ENCODE measurements around the gene KRTAP10-9.
"Not testable (repeated sequence)": the region's sequence is repeated elsewhere in the genome, so short reads cannot be mapped to it uniquely, and the experiment has no call there.

KRTAP10-9 gene, protein sequence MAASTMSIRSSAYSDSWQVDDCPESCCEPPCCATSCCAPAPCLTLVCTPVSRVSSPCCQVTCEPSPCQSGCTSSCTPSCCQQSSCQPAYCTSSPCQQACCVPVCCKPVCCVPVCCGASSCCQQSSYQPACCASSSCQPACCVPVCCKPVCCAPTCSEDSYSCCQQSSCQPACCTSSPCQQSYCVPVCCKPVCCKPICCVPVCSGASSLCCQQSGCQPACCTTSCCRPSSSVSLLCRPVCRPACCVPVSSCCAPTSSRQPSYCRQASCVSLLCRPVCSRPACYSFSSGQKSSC

GRCh38 chr21:44626673-44627143 lies at the start of gene KRTAP10-9:
Gene KRTAP10-9 (plus strand): TSS chr21:44627093. CDS start chr21:44627172, 79 bp downstream.
- no peak for DNase-seq

DNA sequence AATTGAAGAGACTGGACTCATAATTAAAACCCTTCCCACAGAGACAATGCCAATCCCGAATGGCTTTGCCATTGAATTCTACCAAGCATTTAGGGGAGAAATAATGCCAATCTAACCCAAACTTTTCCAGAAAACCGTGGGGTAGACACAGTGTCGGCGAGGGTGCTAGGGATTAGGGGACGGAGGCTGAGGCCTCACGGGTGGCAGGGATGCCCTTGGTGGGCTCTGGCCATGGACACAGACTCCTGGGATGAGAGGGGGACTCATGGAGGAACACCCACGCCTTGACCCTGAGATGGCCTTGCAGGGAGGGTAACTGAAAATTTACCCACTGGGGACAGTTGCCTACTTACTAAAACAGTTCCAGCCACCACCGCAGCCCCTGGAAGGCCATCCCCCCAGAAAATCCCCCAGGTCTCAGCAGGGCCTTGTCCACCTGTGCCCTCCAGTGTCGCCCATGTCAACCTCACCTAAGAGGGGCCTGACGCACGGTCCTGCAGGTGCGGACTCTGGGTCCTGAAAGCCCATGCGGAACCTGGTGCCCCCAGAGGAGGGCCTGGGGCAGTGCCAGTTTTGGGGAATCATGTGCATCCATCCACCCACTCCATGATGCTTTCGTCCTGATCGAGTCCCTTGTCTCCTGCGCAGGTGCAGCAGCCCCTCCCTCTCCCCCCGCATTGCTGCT lies 48.4 kb upstream of the KRTAP10-9 start:
- DNase-seq = no peak

DNA sequence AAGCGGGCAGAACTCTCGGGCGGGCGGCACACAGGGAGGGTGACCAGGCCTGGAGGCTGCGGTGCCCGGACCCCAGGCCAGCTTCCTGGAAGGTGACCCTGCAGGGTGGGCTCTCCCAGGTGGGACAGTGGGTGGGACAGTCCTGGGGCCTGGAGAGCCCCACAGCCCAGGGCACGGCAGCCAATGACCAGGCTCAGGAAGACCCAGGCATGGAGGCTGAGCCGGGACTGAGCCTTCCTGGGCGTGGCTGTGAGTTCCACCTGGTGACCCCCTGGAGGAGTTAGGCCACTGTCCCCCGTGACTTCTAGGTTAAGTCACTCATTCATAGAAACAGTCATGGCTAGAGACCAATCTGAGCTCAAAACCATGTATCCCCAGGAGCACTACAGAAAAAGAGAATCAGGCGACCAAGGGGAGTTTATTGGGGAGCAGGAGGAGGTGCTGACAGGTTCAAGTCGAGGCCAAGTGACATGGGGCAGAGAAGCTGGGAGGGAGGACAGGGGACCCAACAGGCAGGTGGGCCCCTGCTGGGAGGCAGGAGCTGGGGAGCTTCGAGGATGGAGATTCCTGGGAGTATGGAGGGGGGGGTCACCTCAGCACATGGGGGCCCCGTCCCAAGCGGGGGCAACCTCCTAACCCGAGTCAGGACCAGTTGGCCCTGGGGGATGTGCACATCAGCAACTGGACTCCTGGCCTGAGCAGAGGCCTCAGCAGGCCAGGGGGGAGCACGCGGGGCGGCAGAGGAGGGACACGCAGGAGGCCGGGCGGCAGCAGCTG lies 47.6 kb upstream of the KRTAP10-9 start:
- DNase-seq = no peak

DNA sequence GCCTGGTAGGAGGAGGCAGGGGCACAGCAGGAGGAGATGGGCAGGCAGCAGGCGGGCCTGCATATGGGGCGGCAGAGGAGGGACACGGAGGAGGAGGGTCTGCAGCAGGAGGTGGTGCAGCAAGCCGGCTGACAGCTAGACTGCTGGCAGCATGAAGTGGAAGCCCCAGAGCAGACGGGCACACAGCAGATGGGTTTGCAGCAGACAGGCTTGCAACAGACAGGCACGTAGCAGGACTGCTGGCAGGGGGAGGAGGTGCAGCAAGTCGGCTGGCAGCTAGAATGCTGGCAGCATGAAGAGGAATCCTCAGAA lies 47.1 kb upstream of the KRTAP10-9 start:
- DNase-seq = peak; percentile 85

- not testable (repeated sequence) for DNase-seq
Measured at GRCh38 chr21:44580231-44580821, 46.6 kb upstream of the KRTAP10-9 start, which contains the start of gene KRTAP10-5. Gene KRTAP10-5 (minus strand): TSS chr21:44580604. CDS start chr21:44580578, 26 bp downstream.

- DNase-seq = no peak
Measured at GRCh38 chr21:44581158-44581557, 45.7 kb upstream of the KRTAP10-9 start.

DNA sequence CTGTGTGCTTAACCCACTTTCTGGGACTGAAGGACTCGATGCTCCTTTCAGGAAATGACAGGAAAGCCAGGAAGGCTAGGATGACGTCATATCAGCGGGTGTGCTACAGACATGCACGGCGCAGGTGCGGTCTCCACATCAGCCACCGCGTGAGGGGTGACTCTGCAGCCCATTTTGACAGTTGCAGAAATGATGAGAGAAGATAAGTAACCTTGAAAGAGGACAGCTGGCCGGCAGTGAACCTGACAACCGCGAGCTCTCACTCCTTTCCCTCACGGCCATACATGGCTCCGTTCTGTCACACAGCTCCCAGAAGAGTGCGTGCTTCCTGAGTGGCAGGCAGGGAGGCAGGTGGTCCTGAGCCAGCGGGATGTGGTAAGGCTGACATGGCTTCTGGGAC lies 44.8 kb upstream of the KRTAP10-9 start:
- DNase-seq = no peak

DNA sequence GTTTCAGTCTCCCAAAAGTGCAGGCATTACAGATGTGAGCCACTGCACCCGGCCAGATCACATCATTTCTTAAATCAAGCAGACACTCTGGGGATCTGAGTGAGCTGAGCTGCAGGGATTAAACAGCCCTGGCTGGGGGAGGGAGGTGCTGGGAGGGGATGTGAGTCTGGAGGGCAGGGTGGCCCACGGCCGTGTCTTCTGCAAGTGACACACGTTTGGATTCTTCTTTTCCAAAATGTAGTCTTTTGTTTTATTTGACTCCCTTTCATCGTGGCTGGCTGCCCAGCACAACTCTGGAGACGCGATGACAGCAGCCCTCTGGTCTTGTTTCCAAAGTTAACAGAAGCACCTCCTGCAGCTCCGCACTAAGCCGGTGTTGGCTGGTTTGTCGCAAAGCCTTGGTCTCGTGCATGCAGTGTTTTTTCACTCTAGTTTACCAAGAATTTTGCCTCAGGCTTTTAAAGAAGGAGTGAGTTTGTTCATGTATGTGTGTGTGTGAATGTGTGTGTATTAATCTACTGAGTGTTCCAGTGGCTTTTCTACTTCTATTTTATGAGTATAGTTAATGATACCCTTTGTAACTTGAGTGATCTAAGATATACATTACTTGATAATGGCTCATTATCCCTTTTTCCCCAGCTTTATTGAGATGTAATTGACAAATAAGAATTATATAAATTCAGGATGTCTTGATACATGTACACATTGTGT lies 43.6 kb upstream of the KRTAP10-9 start:
- no peak for DNase-seq

DNA sequence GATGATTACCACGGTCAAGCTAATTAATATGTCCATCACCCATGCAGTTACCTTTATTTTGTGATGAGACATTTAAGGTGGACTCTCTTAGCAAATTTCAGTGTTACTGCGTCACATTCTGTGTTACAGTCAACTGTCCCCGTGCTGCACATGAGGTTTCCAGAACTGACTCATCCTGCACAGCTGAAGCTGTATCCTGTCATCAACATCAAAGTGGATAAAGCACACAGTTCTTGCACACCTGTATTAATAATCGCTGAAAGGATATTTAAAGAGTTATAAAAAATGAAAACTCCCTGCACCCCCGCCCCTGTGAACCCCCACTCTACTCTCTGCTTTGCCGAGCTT lies 43.1 kb upstream of the KRTAP10-9 start:
- DNase-seq = no peak

GRCh38 chr21:44585892-44586291 lies 41.0 kb upstream of the KRTAP10-9 start:
- no peak for DNase-seq

- DNase-seq = no peak
Measured at GRCh38 chr21:44589094-44589493, 37.8 kb upstream of the KRTAP10-9 start.

DNA sequence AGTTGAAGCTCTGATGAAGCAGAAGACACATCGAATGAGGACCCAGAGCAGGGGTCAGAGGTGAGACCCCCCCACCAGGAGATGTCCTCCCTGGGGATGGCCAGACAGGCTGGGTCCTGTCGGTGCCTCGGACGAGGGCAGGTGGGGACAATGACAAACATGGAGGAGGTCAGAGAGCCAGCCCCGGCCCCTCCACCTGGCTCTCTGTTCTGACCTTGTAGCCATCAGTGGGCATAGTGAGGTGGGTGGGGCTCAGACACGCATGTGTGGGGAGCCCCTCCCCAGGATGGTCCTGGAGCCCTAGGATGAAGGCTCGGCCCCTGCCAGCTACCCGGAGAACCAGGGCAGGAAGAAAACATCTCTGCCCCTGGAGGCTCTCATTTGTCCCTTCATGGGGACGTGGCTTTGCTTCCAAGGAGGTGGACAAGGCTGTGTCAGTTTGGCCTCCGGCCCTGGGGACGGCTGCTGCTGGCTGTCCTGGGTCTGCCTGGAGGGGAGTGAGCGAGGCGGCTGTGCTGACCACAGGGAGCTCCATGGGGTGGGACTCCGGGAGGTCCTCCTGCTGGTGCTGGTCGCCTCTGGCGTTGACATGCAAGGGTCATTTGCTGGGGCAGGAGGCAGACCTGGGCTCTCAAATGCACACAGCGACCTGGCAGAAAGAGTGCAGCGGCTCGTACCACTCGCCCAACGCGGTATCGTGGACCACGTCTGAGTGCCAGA lies 37.1 kb upstream of the KRTAP10-9 start:
- no peak for DNase-seq

DNA sequence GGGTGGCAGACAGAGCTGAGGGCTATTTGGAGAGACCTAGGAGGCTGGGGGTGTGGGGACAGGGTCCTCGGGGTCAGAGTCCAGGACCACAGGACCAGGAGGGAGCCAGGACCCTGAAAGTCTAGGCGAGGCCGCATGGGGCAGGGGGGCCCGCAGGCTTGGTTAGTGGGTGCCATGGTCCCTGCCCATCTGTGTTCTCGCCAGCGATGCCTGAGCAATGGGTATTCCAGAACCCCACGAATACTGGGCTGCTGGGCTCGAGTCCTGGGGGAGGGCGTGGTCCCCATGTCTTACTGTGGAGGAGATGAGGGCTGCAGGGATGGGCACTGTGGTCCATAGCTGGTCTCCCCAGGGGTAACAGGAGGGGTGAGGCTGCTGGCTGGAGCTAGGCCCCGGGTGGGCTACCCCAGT lies 36.6 kb upstream of the KRTAP10-9 start:
- DNase-seq = no peak

DNA sequence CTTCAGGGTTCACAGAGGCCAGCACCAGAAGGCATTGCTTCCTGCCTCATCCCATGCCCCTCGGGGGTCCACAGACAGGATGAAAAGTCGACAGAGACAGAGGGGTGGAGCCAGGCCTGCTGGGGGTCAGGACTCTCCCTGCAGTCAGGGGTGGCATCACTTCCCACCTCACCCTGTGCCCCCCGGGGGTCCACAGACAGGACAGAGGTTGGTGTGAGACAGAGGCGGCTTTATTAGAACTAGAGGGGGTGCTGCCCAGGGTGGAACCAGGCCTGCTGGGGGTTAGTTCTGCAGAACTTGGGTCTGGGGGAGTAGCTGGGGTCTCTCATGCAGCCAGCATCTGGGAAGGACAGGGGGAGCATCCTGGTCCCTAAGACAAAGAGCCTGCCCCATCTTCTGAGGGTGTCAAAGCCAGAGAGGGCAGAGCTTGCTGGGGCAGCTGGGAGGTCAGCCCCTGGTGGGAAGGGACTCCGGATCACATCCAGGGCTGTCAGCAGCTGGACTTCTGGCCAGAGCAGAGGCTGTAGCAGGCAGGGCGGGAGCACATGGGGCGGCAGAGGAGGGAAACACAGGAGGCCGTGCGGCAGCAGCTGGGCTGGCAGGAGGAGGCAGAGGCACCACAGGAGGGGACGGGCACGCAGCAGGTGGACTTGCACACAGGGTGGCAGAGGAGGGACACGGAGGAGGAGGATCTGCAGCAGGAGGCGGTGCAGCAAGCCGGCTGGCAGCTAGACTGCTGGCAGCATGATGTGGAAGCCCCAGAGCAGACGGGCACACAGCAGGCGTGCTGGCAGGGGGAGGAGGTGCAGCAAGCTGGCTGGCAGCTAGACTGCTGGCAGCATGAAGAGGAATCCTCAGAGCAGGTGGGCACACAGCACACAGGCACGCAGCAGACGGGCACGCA lies 35.7 kb upstream of the KRTAP10-9 start:
- DNase-seq = peak; percentile 73

GRCh38 chr21:44591801-44592130 lies 35.1 kb upstream of the KRTAP10-9 start:
- DNase-seq = not testable (repeated sequence)

DNA sequence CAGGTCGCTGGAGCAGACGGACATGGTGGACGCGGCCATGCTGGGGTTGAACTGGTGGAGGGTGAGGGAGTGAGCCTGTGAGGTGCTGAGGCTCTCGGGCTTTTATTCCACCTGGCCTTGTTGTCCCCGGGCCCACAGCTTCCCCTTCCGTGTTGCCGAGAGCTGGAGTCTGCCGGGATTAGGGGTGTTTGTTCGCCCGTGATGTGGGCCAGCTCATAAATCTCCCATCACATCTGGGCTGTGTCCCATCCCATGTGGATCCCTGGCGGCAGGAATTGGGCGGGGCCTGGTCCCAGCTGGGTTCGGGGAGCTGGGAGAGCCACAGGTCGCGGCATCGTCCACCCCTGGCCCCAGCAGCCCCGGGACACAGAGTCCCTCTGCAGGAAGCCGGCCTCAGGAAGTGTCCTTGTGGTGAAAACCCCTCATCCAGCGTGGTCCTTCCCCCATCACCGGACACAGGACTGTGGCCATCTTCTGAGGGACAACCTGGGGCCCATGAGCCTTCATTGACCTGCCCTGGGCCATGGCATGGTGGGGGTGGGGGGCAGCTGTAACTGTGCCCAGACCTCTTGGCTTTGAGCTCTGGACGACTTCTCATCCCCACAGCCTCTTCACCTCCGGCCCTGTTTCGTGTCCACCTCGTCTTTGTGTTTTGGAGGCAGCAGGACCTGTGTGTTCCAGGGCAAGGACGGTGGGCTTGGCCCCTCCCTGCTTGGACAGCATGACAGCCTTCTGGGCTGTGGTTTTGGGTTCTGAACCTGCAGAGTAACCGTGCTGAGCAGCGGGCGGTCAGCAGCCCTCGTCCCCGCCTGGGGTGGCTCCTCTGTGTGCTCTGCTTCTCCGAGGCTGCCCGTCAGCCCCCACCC lies 34.2 kb upstream of the KRTAP10-9 start, which contains the start of gene KRTAP10-6:
TSS of gene KRTAP10-6 (minus strand) at position 60 of the 866 bp plus-strand sequence. CDS start at position 39, 21 bp downstream.
- DNase-seq = no peak

DNA sequence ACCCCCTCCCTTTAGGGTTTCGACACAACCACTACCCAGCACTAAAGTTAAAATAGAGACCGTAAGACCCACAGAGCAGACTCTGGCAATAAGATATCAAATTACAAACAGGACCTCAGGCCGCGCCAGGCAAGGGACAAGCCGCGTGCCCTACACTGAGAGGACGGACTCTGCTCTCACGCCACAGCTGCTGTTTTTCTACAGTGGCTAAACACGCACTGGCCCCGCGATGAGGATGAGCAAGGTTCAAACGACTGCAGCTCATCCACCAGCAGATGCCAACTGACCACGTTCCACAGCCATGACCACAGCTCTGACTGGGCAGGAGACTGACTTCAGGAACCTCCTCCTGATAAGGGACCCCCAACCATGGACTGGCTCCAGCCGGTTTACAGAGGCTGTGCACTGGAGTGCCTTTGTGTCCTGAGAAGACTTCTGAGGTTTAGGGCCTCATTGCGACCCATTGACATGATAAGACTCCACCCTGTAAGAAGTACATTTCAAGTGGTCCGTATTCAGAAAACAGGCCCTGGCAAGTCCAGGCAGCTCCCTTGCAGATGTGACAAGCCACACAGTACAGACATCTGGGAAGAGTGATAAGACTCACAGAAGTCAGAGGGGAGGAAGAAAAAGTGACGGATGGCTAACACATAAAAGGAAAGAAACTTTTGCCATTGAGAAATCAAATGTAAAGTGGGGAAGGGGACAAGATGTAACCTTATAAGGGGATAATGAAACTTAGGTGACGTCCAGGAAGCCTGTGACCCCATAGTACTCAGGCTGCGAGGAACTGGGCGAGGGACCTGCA lies 33.1 kb upstream of the KRTAP10-9 start:
- no peak for DNase-seq

- no peak for DNase-seq
Measured at GRCh38 chr21:44594406-44594916, 32.4 kb upstream of the KRTAP10-9 start.

GRCh38 chr21:44595524-44595923 lies 31.4 kb upstream of the KRTAP10-9 start:
- DNase-seq = no peak

All from NCI-H1694 treated with DMSO at 0.1 percent for 48 hours (cell line).